HG02588 (cell line): ENCODE measurements around the gene FMNL2.

Experiments
- ATAC-seq: cut with Tn5 transposase; IDR thresholded peaks from one replicate; pipeline ENCODE4 v1.9.1; 2021; ENCODE audit warnings: mild to moderate bottlenecking, moderate library complexity; ENCODE audit not compliant: unreplicated experiment

The FMNL2 gene

GRCh38 chr2:152421521-152422370 lies 86.8 kb downstream of the FMNL2 start:
- ATAC-seq: peak; percentile 78

GRCh38 chr2:152423684-152424083 lies 88.7 kb downstream of the FMNL2 start:
- no peak for ATAC-seq

- ATAC-seq: no peak
These were observed 91.1 kb downstream of the FMNL2 start for GRCh38 chr2:152425765-152426727.

DNA sequence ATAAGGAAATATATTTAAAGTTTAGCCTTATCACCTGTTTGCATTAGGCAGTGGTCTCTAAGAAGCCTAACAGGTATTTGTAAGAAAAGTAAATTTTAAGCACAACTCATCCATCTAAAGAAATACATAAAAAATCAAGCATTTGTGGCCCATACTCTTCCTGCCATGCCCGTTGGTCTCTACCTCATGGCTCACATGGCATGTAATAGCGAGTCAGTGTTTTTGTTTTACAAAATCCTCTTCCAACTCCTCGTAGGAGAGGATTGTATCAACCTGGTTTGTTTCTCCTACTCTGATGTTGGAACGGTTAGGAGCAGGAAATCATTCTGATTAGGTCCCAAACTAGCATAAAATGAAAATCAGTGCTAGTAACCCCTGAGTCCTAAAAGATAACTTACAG lies 91.8 kb downstream of the FMNL2 start:
- no peak for ATAC-seq

GRCh38 chr2:152427902-152428301 lies 92.9 kb downstream of the FMNL2 start:
- no peak for ATAC-seq

- ATAC-seq: no peak
These were observed 94.0 kb downstream of the FMNL2 start for GRCh38 chr2:152428800-152429582.

- ATAC-seq: no peak
These were observed 95.9 kb downstream of the FMNL2 start for GRCh38 chr2:152430876-152431275.

GRCh38 chr2:152431370-152432098 lies 96.6 kb downstream of the FMNL2 start:
- no peak for ATAC-seq

DNA sequence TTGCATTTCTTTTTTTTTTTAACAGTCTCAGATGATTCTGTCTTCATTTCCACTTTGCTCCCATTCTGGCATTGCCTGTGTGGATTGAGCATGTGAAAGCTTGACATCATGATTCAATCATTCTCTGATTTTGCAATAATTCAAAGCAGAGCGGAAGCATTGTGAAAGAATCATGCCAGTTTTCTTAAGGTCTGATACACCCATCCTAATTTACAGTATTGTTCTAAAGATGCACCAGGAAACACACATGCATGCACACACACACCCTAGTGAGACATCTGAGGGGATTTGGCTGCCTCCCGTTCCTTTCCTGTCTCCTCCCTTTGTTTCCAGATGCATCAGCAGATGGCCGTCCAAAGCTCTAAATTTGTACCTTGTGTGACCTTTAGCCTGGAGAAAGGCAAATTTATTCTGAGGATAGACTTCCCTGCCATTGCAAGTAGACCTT lies 97.3 kb downstream of the FMNL2 start:
- no peak for ATAC-seq

- ATAC-seq: no peak
These were observed 97.8 kb downstream of the FMNL2 start for GRCh38 chr2:152432765-152433164.

DNA sequence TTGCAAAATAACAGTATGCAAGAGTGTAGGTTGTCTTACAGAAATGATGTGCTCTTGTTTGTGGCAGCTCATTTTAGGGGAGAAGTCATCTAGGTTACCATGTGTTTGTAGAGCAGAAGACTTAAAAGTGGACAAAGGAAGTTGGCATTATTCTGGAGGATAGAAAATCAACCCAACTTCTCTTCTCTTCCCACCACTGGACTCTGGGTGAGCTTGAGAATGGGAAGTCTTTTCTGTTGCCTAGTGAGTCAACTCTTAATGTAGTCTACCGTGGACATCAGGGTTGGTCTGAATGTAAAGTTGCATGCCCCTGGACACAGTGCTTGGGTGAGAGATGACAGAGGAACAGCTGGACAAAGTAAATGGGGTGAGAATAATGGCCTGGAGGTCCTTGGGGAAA lies 98.3 kb downstream of the FMNL2 start:
- ATAC-seq: no peak

DNA sequence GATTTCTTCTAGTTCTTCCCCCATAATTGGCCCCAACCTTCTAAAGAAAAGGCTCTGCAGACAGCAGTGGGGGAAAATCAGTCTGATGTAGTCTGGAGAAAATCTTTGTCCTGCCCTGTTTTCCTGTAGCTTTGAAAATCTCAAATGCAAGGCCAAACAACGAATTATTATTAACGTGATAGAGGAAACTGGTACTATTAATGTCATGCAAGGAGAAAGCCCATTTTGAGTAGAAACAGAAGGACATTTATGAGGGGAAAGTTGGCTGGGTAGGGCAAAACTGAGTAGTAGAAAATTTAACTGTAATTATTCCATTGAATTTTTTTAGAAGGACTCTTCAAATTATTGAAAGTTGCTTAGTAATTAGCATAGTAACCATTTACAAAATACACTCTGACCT lies 98.8 kb downstream of the FMNL2 start:
- no peak for ATAC-seq

- ATAC-seq: no peak
These were observed 99.6 kb downstream of the FMNL2 start for GRCh38 chr2:152434395-152435182.

DNA sequence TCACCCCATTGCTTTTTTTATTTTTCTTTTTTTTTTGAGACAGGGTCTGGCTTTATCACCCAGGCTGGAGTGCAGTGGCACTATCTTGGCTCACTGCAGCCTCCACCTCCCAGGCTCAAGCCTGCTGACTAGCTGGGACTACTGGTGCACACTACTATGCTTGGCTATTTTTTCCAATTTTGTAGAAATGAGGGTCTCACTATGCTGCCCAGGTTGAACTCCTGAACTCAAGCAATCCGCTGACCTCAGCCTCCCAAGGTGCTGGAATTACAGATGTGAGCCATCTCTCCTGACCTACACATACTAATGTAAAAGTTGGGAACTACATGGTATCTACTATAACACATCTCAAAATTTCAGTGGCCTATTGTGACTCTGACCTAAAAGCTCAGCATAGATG lies 101.2 kb downstream of the FMNL2 start:
- no peak for ATAC-seq

DNA sequence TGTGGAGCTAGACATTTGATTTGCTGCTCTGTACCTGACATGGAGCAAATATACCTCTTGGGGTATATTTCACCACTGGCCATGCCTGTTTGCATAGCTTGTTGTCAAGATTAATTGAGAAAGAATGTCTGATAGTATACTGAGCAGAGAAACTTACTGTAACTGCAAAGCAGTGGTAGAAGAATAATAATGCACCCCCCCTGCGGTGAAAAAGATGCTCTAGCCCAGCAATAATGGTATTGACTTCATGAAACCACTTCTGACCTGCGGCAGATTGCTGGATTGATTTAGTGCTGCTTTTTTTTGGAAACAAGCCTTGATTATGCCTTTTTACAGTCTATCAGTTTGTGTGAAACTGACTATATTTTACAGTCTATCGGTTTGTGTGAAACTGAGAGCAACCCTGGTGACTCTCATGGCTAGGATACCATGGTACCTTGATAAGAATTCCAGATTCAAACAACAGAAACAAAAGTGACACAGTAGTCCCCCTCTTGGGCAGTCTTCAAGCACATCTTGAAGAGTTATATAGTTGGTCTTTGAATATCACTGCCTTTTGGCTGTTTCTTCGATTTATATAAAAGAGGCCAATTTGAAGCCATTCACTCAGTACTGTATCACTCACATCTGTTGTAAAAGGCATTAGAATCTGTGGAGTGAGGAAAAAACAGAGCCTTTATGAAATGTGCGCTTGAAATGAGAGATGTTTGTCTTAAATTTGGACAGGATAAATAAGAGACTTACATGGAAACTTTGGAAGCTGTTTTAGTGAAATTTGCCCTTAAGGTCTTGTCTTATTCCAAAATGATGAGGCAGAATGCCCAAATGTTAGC lies 102.5 kb downstream of the FMNL2 start:
- no peak for ATAC-seq

DNA sequence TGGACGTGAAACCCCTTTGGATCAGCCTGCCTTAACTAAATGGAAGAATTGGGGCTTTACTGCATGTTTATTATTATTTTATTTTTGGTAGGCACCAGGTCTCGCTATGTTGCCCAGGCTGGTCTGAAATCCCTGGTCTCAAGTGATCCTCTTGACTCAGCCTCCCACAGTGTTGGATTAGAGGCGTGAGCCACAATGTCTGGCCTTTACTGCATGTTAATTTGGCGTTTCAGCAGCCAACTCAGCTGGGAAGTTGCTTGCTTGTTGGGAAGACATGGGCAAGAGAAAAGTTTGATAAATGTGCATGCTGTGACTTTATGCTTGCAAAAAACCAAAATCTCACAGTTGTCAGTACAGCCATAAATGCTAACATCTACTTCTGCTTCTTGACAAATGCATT lies 105.1 kb downstream of the FMNL2 start:
- ATAC-seq: no peak

DNA sequence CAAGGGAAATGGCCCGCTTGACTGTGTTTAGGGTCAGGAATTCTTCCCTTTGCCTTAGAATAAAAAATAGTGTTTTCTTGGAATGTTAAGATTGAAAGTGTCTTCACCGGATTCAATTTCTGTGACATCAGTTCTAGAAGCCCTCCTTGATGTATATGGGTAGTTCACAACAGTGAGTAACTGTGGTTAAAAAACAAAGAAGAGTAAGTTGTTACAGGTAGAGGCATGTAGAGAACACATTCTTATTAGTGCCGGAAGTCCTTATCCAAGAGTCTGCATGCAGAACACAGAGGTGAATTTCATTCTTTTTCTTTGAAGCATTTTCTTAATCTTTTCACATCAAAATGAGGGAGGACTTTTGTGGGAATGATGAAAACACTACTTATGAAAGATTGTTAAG lies 105.5 kb downstream of the FMNL2 start:
- no peak for ATAC-seq

DNA sequence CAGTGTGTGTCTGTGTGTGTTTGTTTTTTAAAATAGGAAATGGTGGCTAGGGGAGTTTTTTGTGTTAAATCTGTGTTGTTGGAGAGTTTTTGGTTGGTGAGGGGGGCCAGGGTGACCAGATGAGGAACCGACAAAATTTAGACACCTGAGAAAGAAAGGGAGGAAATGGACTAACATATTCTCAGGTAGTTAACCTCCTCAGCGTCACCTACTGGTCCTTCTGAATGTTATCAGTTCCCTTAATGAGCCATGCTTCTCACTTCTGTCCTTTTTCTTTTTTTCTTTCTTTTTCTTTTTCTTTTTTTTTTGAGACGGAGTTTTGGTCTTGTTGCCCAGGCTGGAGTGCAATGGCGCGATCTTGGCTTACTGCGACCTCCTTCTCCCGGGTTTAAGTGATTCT lies 107.0 kb downstream of the FMNL2 start:
- no peak for ATAC-seq

- no peak for ATAC-seq
These were observed 108.8 kb downstream of the FMNL2 start for GRCh38 chr2:152443771-152444170.
